Uterus (tissue), 4 donors: Measurements from ENCODE around the gene MTCL3. TPM values are rescaled to one million over a fixed set of nuclear protein-coding genes. Genes with fewer than 3 reads are reported as not detected.
"Not testable (repeated sequence)": the region's sequence is repeated elsewhere in the genome, so short reads cannot be mapped to it uniquely, and the experiment has no call there.

ENCODE experiments used
- DNase-seq, 2 donors: peaks; one replicate each; pipeline ENCODE4 v3.0.0-alpha.2; 2019 to 2020
- H3K27ac ChIP-seq, 2 donors: fragments of 200-600 bp; sonication (generic); 1 replicate in 1 of 2; 2 replicates in 1 of 2; pipeline ENCODE4 v1.5.1; 2016 to 2018
- H3K27me3 ChIP-seq, 2 donors: fragments of 200-600 bp; sonication (generic); one replicate each; pipeline ENCODE4 v1.5.1; 2018 to 2019; ENCODE audit warnings: control low read depth in 1 of 2
- H3K36me3 ChIP-seq, 2 donors: fragments of 200-600 bp; sonication (generic); one replicate each; pipeline ENCODE4 v1.5.1; 2019; ENCODE audit warnings: control low read depth in 1 of 2
- H3K4me1 ChIP-seq, 2 donors: fragments of 200-600 bp; sonication (generic); one replicate each; pipeline ENCODE4 v1.5.1; 2018 to 2019; ENCODE audit warnings: control low read depth in 1 of 2
- H3K4me3 ChIP-seq, 2 donors: fragments of 200-600 bp; sonication (generic); 1 replicate in 1 of 2; 2 replicates in 1 of 2; pipeline ENCODE4 v1.5.1; 2018 to 2019; ENCODE audit warnings: mild to moderate bottlenecking in 1 of 2
- H3K9me3 ChIP-seq, 2 donors: fragments of 200-600 bp; sonication (generic); one replicate each; pipeline ENCODE4 v1.5.1; 2019; ENCODE audit warnings: control low read depth in 1 of 2
- POLR2A ChIP-seq, 2 donors: fragments of 450-650 bp; IDR thresholded peaks; one replicate each; pipeline ENCODE4 v1.6.1; 2016; ENCODE audit warnings: antibody characterized with exemption in 2 of 2, mild to moderate bottlenecking in 1 of 2, moderate library complexity in 1 of 2
- intact Hi-C: fragments of 100-400 bp; cut with DNase I; formaldehyde crosslinking; loops from one replicate; pipeline ENCODE4 v1.15.1; 2023; ENCODE audit warnings: low total_unique reads
- small RNA-seq: library from RNA; depleted of rRNA; stranded (forward); fragments of <200 nt; gene quantifications from one replicate; pipeline ENCODE3, GENCODE V24; 2016
- total RNA-seq, 4 donors: library from RNA; depleted of rRNA in 3 of 4; stranded (reverse); fragments of >200 nt in 3 of 4; gene quantifications; one replicate each; pipeline versions ENCODE4 v1.1.0 to v1.2.4, GENCODE V29; 2014 to 2023
- TF ChIP-seq, protein P1 (sequence below), 4 experiments: fragments of 200-600 bp in 2 of 4; fragments of 450-650 bp in 2 of 4; sonication (generic) in 2 of 4; IDR thresholded peaks; one replicate each; pipeline ENCODE4 v1.5.1; 2016 to 2019; ENCODE audit warnings: antibody characterized with exemption in 4 of 4, mild to moderate bottlenecking in 2 of 4, moderate library complexity in 1 of 4
- donor health status: DM: yes; HTN: yes; CAD: no.

Gene MTCL3

GRCh38 chr6:127435626-127436220 lies 83.4 kb downstream of the MTCL3 start:
- H3K36me3 ChIP-seq: no peaks in the 10 kb centered on the region
- no peak overlapping the region for H3K27ac ChIP-seq
- no peaks in the 10 kb centered on the region for H3K9me3 ChIP-seq
- intact Hi-C loops: no loop called here
- H3K4me3 ChIP-seq: no peak overlapping the region
- no peak for DNase-seq
- H3K4me1 ChIP-seq: no peaks in the 10 kb centered on the region
- H3K27me3 ChIP-seq: no peaks in the 10 kb centered on the region
- TF ChIP-seq, protein P1, sequence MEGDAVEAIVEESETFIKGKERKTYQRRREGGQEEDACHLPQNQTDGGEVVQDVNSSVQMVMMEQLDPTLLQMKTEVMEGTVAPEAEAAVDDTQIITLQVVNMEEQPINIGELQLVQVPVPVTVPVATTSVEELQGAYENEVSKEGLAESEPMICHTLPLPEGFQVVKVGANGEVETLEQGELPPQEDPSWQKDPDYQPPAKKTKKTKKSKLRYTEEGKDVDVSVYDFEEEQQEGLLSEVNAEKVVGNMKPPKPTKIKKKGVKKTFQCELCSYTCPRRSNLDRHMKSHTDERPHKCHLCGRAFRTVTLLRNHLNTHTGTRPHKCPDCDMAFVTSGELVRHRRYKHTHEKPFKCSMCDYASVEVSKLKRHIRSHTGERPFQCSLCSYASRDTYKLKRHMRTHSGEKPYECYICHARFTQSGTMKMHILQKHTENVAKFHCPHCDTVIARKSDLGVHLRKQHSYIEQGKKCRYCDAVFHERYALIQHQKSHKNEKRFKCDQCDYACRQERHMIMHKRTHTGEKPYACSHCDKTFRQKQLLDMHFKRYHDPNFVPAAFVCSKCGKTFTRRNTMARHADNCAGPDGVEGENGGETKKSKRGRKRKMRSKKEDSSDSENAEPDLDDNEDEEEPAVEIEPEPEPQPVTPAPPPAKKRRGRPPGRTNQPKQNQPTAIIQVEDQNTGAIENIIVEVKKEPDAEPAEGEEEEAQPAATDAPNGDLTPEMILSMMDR (IDR thresholded peaks at IDR 0.05): no peak
- no peak for TF ChIP-seq POLR2A (IDR thresholded peaks at IDR 0.05)

GRCh38 chr6:127434651-127435050 lies 84.5 kb downstream of the MTCL3 start:
- no peak for DNase-seq
- Histone ChIP-seq H3K9me3 (no peaks in the 10 kb centered on the region), H3K4me1 (no peaks in the 10 kb centered on the region), H3K36me3 (no peaks in the 10 kb centered on the region), H3K27ac (no peak overlapping the region), H3K27me3 (no peaks in the 10 kb centered on the region), H3K4me3 (no peak overlapping the region)
- intact Hi-C loops: no loop called here
- no peak for TF ChIP-seq POLR2A (IDR thresholded peaks at IDR 0.05)

DNA sequence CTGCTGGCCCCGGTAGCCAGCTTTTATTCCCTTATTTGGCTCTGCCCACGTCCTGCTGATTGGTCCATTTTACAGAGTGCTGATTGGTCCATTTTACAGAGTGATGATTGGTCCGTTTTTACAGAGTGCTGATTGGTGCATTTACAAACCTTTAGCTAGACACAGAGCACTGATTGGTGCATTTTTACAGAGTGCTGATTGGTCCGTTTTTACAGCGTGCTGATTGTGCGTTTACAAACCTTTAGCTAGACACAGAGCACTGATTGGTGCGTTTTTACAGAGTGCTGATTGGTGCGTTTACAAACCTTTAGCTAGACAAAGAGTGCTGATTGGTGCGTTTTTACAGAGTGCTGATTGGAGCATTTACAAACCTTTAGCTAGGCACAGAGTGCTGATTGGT lies 90.6 kb downstream of the MTCL3 start:
- H3K36me3 ChIP-seq, DNase-seq, H3K4me1 ChIP-seq, H3K4me3 ChIP-seq, H3K27me3 ChIP-seq, H3K9me3 ChIP-seq, H3K27ac ChIP-seq, intact Hi-C loops: not testable (repeated sequence)

DNA sequence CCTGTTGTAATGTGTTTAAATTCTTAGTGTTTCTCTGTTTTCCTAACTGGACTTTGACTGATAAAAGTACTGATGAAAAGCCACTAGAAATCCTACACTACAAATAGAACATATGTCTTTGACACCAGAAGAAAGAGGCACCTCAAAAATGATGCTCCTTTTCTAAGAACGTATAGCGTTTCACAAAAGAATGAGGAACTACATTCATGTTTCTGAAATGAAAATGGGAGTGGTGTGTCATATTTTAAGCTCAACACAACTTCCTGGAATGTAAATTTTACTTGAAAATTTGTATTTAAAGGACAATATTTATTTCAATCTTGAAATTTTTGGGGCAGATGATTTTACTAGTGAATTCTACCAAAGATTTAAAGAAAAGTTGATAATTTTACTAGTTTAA lies 95.2 kb downstream of the MTCL3 start:
- H3K9me3 ChIP-seq: no peaks in the 10 kb centered on the region
- DNase-seq: no peak
- H3K27me3 ChIP-seq: no peaks in the 10 kb centered on the region
- no peak overlapping the region for H3K4me3 ChIP-seq
- H3K4me1 ChIP-seq: no peaks in the 10 kb centered on the region
- H3K27ac ChIP-seq: no peak overlapping the region
- no peaks in the 10 kb centered on the region for H3K36me3 ChIP-seq
- intact Hi-C loops: no loop called here
- TF ChIP-seq, protein P1 (IDR thresholded peaks at IDR 0.05): no peak
- no peak for TF ChIP-seq POLR2A (IDR thresholded peaks at IDR 0.05)

Small RNAs within 50 kb of the gene (small RNA-seq; reads per million reads assigned to genes)
- gene KIAA0408: not detected

Other genes starting within 250 kb of the MTCL3 start
- gene ECHDC1, start 175.7 kb downstream of the MTCL3 start, total RNA-seq: 100 to 1,000 TPM in 1 of 4 donors, 10 to 100 TPM in 2, 1 to 10 TPM in 1; 7.4 to 109 (median 18.5) TPM
- gene KIAA0408, start 59.9 kb downstream of the MTCL3 start, total RNA-seq: 10 to 100 TPM in 1 of 4 donors, 1 to 10 TPM in 3; 2.3 to 31.2 (median 5.7) TPM
- gene C6orf58, start 57.8 kb upstream of the MTCL3 start, total RNA-seq: under 1 TPM in 1 of 4 donors, not detected in 3; 0.28 TPM